Neutrophil (primary cell): ENCODE results near the gene CDS2.
A peak's percentile ranks its signal among the peaks of the same experiment; 100 is the strongest.

Experiments
- H3K27ac ChIP-seq: fragments of 200-600 bp; sonication (generic); 2 replicates; pipeline ENCODE4 v1.5.1; 2016; ENCODE audit warnings: mild to moderate bottlenecking, moderate library complexity
- H3K27me3 ChIP-seq: fragments of 200-600 bp; sonication (generic); 2 replicates; pipeline ENCODE4 v1.6.0; 2016; ENCODE audit warnings: mild to moderate bottlenecking
- H3K36me3 ChIP-seq: fragments of 200-600 bp; sonication (generic); 2 replicates; pipeline ENCODE4 v1.5.1; 2017
- H3K4me1 ChIP-seq, 2 experiments: fragments of 200-600 bp in 1 of 2; sonication (generic) in 1 of 2; 1 replicate in 1 of 2; 2 replicates in 1 of 2; pipeline versions ENCODE4 v1.5.1 to v1.6.1; 2013 to 2016; ENCODE audit warnings: low read depth in 1 of 2, low read length in 1 of 2, mild to moderate bottlenecking in 1 of 2, moderate library complexity in 1 of 2; ENCODE audit not compliant: control insufficient read depth in 1 of 2, insufficient read depth in 1 of 2
- H3K4me3 ChIP-seq, 2 experiments: fragments of 200-600 bp in 1 of 2; sonication (generic) in 1 of 2; 1 replicate in 1 of 2; 2 replicates in 1 of 2; pipeline ENCODE4 v1.5.1; 2013 to 2016; ENCODE audit warnings: low read depth in 1 of 2, low read length in 1 of 2, mild to moderate bottlenecking in 1 of 2, moderate library complexity in 1 of 2
- H3K9me3 ChIP-seq: fragments of 200-600 bp; sonication (generic); 2 replicates; pipeline ENCODE4 v1.5.1; 2016
- TF ChIP-seq, protein P1 (sequence below): fragments of 200-600 bp; sonication (generic); IDR thresholded peaks from 2 replicates; pipeline ENCODE4 v1.5.1; 2016; ENCODE audit warnings: antibody characterized with exemption

The CDS2 gene

DNA sequence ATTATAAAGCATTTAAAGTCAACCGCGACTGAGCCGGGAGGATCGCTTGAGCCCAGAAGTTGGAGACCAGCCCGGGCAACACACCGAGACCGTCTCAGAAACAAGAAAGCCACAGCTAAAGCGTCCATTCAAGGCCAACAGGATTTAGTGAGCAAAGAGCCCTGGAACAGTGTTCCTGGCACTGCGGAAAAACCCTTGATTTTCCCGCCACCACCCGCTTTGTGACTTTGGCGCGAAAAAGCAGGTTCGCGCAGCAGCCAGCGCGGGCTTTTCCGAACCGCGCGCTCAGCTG, 7.7 kb upstream of the CDS2 start:
- H3K9me3 ChIP-seq, result no peaks in the 10 kb centered on the region
- no peaks in the 10 kb centered on the region for H3K36me3 ChIP-seq
- no peaks in the 10 kb centered on the region for H3K27me3 ChIP-seq
- peak overlapping the region; percentile 90 to 93 for H3K4me3 ChIP-seq
- peak overlapping the region; percentile 85 for H3K27ac ChIP-seq
- H3K4me1 ChIP-seq, result peaks cover 23 to 31% of the 10 kb centered on the region in 2 experiments
- TF ChIP-seq, protein P1, sequence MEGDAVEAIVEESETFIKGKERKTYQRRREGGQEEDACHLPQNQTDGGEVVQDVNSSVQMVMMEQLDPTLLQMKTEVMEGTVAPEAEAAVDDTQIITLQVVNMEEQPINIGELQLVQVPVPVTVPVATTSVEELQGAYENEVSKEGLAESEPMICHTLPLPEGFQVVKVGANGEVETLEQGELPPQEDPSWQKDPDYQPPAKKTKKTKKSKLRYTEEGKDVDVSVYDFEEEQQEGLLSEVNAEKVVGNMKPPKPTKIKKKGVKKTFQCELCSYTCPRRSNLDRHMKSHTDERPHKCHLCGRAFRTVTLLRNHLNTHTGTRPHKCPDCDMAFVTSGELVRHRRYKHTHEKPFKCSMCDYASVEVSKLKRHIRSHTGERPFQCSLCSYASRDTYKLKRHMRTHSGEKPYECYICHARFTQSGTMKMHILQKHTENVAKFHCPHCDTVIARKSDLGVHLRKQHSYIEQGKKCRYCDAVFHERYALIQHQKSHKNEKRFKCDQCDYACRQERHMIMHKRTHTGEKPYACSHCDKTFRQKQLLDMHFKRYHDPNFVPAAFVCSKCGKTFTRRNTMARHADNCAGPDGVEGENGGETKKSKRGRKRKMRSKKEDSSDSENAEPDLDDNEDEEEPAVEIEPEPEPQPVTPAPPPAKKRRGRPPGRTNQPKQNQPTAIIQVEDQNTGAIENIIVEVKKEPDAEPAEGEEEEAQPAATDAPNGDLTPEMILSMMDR, result no peak

DNA sequence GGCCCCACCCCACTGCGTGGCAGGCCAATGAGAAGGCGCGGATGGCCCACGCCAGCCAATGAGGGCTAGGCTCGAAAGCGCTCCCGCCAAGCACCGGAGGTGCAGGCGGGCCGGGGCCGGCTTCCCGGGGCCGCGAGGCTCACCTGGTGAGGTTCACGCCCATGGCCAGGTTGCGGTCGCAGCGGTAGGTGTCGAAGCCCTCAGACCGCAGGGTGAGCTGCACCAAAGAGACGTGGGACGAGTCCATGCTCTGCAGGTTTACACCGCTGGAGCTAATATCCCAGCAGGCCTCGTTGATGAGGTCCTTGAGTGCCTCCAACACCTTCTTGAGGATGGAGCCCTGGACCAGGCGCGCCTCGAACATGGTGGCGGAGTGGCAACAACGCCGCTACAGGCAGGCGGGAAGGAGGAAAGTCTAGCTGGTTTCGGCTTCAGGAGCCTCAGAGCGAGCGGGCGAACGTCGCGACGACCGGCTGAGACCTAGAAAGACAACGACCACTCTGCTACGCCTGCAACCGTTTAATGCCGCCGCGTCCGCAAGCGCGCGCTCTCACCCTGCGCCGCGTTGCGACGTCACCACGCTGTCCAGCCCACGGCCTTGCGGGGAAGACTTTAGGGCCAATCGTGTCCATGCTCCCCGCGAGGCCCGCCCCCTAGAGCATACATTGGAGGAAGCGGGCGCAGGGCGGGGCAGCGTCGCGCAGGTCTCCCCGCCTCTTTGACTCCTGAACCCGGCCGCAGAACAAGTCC, 7.2 kb upstream of the CDS2 start, which contains the start of gene PCNA:
PCNA (minus strand) TSS at position 524 of the 750 bp plus-strand sequence; CDS start at position 364, 160 bp downstream.
- H3K9me3 ChIP-seq, result no peaks in the 10 kb centered on the region
- peak within 1 kb of the TSS; percentile 90 to 93 for H3K4me3 ChIP-seq
- peak within 1 kb of the TSS; percentile 85 for H3K27ac ChIP-seq
- peaks cover 23 to 31% of the 10 kb centered on the region in 2 experiments for H3K4me1 ChIP-seq
- TF ChIP-seq, protein P1, result peak; percentile 38
- H3K27me3 ChIP-seq, result no peaks in the 10 kb centered on the region
- no peaks in the 10 kb centered on the region for H3K36me3 ChIP-seq

DNA sequence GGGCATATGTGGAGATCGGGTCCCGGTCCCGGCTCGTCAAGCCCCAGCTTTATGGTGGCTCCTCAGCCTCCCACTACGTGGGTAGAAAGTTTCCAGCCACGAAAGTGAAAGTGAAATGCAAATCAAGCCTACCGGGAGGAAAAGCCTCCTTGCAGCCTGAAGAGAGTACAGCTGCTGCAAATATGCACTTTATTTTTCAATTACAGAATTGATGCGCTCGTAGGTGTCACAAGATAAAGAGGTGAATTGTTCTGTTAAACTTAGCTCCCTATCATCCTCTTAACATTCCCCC, 6.7 kb upstream of the CDS2 start:
- Histone ChIP-seq H3K27ac (peak overlapping the region; percentile 85), H3K9me3 (no peaks in the 10 kb centered on the region), H3K36me3 (no peaks in the 10 kb centered on the region), H3K27me3 (no peaks in the 10 kb centered on the region), H3K4me1 (peaks cover 23 to 31% of the 10 kb centered on the region in 2 experiments), H3K4me3 (peak overlapping the region; percentile 90 to 93)
- TF ChIP-seq, protein P1, result no peak

DNA sequence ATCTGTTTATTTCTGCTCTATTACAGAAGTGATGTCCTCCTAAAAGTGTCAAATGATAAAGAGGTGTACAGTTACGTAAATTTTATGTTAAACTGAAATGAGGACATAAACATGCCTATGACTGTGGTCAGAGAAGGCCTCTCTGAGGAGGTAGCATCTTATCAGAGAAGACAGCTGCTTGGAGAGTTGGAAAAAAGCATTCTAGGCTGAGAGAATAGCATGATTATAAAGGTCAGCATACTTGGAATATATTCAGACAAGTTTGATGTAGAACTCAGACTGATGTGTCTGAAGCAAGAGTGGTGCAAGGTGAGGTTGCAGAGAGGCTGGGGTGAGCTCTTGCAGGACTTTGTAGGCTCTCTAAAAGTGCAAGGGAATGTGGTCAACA, 3.9 kb upstream of the CDS2 start:
- Histone ChIP-seq H3K36me3 (no peaks in the 10 kb centered on the region), H3K4me1 (peaks cover 37 to 41% of the 10 kb centered on the region in 2 experiments), H3K27ac (no peak overlapping the region), H3K9me3 (no peaks in the 10 kb centered on the region), H3K27me3 (no peaks in the 10 kb centered on the region), H3K4me3 (no peak overlapping the region)
- TF ChIP-seq, protein P1, result no peak

DNA sequence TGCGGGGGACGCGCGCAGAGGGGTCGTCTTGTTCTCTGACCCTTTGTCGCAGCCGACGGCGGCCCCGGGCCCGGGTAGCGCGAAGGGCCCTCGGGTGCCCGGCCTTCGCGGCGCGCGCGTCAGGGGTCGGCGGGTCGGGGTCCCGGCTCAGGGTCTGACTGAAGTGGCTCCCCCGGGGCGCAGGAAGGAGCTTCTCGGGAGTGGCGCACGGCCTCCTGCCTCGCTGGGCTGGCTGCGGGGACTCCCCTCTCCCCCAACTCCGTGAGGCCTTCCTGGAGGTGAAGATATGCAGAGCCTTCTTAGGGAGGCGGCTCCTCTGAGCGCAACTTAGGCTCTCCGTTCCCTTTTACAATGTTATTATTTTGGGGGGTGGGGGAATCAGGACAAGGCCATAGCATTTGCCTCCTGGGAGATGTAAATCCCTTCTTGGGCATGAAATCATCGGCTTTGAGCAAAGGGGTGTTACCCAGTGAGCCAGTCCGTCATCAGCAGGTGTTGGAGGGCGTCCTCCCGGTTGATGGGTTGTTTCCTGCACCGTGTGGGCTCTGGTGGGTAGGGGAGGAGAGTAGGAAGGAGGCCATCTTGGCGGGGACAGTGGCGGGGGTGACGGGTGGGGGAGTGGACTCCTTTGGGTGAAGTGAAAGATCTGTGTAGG, 523 bp downstream of the CDS2 start:
- Histone ChIP-seq H3K36me3 (peaks cover 3% of the 10 kb centered on the region), H3K9me3 (no peaks in the 10 kb centered on the region), H3K4me3 (peak overlapping the region; percentile 95 to 98), H3K27ac (peak overlapping the region; percentile 98), H3K27me3 (no peaks in the 10 kb centered on the region), H3K4me1 (peaks cover 24 to 26% of the 10 kb centered on the region in 2 experiments)
- TF ChIP-seq, protein P1, result no peak
